HG02852 (cell line): Measurements from ENCODE around the gene PDF.
"Not testable (repeated sequence)": the region's sequence is repeated elsewhere in the genome, so short reads cannot be mapped to it uniquely, and the experiment has no call there.

Source experiments
- ATAC-seq: cut with Tn5 transposase; IDR thresholded peaks from one replicate; pipeline ENCODE4 v1.9.1; 2021; ENCODE audit warnings: mild to moderate bottlenecking, moderate library complexity; ENCODE audit not compliant: unreplicated experiment

Gene PDF

DNA sequence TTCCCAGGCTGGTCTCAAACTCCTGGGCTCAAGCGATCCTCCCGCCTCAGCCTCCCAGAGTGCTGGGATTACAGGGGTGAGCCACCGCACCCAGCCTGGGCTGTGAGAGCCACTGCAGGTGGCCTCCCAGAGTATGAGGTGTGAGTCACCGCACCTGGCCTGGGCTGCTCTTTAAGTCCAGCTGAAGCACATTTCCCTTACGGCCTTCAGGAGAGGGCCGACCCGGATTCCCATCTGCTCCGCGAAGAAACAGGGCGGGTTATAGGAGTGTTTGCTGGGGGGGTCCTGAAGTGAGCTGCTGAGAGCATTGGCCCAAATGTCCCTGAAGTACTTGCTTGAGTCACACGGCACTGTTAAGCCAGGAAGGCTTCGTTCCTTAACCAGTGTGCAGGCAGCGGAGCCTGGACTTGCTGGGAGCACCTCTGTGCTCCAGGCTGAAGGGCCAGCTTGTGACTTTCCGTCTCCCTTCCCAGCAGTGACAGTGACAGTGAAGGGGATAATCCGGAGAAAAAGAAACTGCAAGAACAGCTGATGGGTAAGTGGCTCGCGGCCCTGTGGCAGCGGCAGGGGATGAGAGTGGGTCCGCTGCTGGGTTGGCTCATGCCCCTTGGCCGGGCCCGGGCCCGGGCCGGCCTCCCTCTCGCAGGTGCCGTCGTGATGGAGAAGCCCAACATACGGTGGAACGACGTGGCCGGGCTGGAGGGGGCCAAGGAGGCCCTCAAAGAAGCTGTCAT lies 12.0 kb downstream of the PDF start:
- no peak for ATAC-seq

DNA sequence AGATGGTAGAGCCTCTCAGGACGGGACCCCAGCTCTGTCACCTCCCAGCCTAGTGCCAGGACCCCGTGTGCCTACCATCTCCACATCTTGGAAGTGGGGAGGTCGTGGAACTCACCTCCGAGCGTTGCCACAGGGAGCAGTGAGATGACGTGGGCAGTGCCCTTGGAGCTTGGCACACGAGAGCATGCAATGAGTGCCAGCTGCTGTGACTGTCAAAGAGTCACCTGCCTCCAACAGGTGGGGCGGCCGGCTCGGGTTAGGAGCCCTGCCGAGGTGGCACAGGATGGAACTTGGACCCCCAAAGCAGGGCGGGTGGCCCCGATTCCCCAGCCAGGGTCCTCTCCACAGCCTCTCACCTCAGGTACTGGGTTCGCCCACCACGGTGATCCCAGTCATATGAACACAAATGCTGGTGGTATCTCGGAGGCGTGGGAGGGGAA lies 13.8 kb downstream of the PDF start:
- ATAC-seq = no peak

- ATAC-seq = no peak
Observed at GRCh38 chr16:69315486-69316311, 14.7 kb downstream of the PDF start.

- ATAC-seq = no peak
Observed at GRCh38 chr16:69314534-69314933, 15.9 kb downstream of the PDF start.

- ATAC-seq = no peak
Observed at GRCh38 chr16:69313469-69313868, 16.9 kb downstream of the PDF start.

DNA sequence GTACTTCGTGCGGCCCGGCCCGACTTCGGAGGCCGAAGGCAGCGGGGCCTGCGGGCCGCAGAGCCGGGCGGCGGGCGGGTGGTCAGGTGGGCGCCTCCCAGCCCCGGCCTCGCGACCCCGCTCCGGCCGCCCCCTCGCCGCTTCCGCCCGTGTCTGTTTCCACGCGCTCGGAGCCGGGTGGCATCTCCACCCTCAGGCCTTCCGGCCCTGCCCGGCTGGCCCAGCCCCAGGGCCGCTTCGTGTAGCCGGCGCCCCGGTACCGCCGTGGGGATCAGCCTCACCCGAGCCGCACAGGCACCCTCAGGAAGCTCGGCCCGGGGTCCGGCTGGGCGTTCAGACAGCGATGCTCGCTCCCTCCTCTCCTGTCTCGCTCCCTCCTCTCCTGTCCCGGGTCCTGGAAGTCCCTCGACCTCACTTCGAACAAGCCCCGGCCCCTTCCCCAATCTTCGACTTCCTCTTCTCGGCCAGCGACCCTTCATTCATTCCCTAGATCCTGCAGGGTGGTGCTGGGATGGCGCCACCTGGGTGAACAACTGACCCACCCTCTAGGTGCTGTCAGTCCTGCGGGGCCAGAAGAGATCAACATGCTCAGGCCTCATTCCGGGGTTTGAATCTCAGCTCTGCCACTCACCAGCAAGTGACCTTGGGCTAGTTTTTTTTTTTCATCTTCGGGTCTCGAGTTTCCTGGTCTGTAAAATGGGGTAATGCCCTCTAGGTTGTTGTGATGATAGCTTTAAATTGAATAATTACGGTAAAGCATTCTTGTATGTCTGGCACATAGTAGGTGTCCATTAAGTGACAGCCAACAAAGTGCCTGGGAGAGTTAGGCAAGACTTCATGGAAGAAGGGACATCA lies 18.6 kb downstream of the PDF start:
- ATAC-seq = peak; percentile 47

DNA sequence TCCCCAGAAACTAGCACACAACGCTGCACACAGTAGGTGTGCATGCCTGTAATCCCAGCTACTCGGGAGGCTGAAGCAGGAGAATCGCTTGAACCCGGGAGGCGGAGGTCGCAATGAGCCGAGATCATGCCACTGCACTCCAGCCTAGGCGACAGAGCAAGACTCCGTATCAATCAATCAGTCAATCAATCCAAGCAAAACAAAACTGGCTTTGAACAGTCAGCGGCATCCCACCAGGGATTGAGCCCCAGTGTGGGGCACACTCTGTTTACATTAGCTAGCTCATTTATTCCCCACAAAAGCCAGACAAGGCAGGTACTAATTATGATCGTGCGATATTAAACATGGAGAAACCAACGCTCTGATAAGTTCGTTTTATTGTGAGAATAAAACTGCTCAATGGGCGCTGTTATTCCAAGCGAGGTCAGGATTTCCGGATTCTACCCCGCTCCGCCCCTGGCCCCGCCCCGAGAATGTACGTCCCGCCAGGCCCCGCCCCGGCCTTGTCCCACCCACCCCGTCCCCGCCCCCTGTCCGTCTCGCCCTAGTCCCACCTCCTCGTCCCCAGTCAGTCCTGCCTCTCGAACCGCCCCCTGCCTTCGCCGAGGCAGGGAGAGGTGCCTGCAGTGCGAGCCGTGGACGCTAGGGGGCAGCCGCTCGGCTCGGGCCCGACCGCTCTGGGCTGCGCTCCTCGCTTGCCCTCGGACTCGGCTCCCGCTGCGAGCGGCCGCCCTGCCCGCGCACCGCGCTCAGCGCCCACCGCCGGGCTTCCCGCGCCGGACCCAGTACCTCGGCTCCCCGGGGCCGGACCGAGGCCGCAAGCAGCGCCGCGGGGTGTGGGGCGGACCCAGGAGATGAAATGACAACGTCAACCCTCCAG lies 19.5 kb downstream of the PDF start, which contains the start of gene VPS4A:
Gene VPS4A, plus strand, starts transcription at position 698 of the 880 bp plus-strand sequence. Its CDS starts 162 bp downstream, at position 860.
- peak; percentile 92 for ATAC-seq

DNA sequence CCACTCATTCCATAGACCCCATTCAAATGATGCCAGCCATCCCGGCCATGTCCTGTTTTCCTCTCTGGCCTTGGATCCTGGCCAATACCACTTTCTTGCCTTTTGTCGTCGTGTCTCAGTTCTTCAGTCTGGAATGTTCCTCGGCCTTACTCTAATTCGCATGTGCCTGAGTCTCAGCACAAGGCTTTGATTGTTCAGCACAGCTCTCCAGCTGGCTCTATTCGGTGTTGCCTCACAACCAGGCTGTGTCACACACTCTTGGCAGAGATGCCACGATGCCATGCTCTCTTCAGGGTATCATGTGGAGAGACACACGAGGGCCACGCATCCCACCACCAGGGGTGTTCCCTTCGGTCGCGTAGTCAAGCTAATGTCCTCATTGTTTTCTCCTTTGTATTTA lies 21.1 kb downstream of the PDF start:
- ATAC-seq = no peak

- no peak for ATAC-seq
Observed at GRCh38 chr16:69307856-69308255, 22.5 kb downstream of the PDF start.

DNA sequence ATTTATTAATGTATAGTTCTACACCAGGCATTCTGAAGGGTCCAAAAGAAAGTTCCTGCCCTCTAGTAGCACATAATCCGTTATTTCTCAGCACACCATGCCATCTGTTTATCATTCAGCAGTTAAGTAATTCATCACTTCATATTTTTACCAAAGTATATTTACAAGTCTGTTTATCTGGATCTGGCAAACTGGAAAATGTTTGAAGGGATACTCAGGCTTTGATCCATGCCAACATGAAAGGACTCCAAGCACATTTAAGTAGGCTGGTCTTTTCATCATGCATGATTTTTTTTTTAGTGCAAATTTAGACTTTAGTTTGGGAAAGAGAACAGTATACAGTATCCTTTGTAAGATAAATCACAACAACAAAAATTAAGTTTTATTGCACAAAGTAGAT lies 23.3 kb downstream of the PDF start:
- no peak for ATAC-seq

- no peak for ATAC-seq
Observed at GRCh38 chr16:69306031-69306430, 24.4 kb downstream of the PDF start.

GRCh38 chr16:69302301-69302700 lies 28.1 kb downstream of the PDF start:
- no peak for ATAC-seq

DNA sequence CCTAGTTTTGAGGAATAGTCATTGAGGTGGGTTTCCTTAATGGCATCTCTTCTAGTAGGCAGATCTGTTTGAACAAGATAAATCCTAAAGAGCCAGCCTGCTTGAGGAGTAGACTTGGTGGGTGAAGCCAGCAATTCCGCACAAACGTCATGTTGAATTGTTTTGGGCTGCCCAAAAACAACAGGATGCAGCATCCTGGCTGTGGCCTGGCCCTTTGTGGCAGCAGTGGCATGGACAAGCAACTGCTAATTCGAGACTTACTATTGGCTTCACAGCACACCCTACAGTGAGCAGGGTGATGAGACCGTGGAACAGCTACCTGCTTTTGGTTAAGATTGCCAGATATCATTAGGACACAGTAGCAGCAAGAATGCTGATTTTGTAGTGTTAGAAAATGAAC lies 28.5 kb downstream of the PDF start:
- no peak for ATAC-seq

GRCh38 chr16:69301187-69301586 lies 29.2 kb downstream of the PDF start:
- no peak for ATAC-seq

DNA sequence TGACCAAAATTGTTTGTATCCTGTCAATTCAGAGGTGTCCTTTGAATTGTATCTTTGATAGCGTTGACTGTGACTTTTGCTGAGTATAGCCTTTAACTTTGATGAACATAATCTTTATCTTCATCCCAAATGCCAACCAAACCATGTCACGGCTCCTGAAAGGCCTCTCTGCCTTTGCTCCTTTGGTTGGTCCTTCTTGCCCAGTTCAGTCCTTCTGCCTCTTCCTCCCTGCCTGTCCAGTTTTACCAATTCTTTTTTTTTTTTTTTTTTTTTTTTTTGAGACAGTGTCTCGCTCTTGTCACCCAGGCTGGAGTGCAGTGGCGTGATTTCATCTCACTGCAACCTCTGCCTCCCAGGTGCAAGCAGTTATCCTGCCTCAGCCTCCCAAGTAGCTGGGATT lies 32.1 kb downstream of the PDF start:
- ATAC-seq = no peak

DNA sequence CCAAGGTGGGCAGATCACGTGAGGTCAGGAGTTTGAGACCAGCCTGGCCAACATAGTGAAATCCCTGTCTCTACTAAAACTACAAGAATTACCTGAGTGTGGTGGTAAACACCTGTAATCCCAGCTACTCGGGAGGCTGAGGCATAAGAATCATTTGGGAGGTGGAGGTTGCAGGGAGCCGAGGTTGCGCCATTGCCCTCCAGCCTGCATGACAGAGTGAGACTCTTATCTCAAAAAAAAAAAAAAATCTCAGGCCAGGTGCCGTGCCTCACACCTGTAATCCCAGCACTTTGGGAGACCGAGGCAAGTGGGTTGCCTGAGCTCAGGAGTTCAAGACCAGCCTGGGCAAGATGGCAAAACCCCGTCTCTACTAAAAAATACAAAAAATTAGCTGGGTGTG lies 33.6 kb downstream of the PDF start:
- ATAC-seq = not testable (repeated sequence)

- ATAC-seq = no peak
Observed at GRCh38 chr16:69294051-69294450, 36.3 kb downstream of the PDF start.

DNA sequence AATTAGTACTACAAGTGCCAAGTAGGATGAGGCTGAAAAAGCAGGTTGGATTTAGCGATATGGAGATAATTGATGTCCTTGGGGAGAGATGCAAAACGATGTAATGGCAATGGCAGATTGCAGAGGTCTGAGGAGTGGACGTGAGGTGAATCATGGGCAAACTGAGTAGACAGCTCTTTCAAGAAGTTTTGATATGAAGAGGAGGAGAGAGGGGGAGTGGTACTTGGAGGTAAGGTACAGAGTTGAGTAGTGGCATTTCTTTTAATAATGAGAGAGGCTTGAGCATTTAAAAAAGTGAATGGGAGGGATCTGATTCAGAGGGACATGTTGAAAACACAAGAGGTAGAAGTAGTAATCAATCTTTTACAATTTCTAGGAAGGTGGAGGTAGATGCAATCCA lies 37.0 kb downstream of the PDF start:
- ATAC-seq = no peak

DNA sequence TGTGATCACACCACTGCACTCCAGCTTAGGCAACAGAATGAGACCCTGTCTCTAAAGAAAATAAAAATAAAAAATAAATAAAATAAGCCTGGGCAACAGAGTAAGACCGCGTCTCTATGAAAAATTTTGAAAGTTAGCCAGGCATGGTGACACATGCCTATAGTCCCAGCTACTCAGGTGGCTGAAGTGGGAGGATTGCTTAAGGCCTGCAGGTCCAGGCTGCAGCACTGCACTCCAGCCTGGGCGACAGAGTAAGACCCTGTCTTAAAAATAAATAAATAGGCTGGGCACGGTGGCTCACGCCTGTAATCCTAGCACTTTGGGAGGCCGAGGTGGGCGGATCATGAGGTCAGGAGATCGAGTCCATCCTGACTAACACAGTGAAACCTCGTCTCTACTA lies 38.7 kb downstream of the PDF start:
- ATAC-seq = not testable (repeated sequence)
